NCI-H2029 (cell line): ENCODE data around the gene ZFP1.

Experiments used
- DNase-seq: peaks from one replicate; lab custom pipeline; 2025; lab: John Stamatoyannopoulos, UW

ZFP1 gene

GRCh38 chr16:75148311-75149195 lies at the start of gene ZFP1:
Gene ZFP1, plus strand, starts transcription at chr16:75148524. Its CDS starts 4,428 bp downstream, at chr16:75152952.
- peak; percentile 64 for DNase-seq

GRCh38 chr16:75099075-75099667 lies 49.2 kb upstream of the ZFP1 start:
- DNase-seq = no peak

GRCh38 chr16:75099738-75100602 lies 48.4 kb upstream of the ZFP1 start:
- no peak for DNase-seq

GRCh38 chr16:75100603-75100990 lies 47.7 kb upstream of the ZFP1 start:
- no peak for DNase-seq

GRCh38 chr16:75101635-75102034 lies 46.7 kb upstream of the ZFP1 start:
- no peak for DNase-seq

GRCh38 chr16:75102595-75102994 lies 45.7 kb upstream of the ZFP1 start:
- no peak for DNase-seq

- DNase-seq = no peak
These were observed 44.3 kb upstream of the ZFP1 start for GRCh38 chr16:75103994-75104393.

GRCh38 chr16:75104836-75105235 lies 43.5 kb upstream of the ZFP1 start:
- no peak for DNase-seq

GRCh38 chr16:75105306-75106061 lies 42.8 kb upstream of the ZFP1 start:
- no peak for DNase-seq

GRCh38 chr16:75106351-75107274 lies 41.7 kb upstream of the ZFP1 start:
- no peak for DNase-seq

GRCh38 chr16:75107505-75107904 lies 40.8 kb upstream of the ZFP1 start:
- no peak for DNase-seq

- peak; percentile 63 for DNase-seq
These were observed 39.3 kb upstream of the ZFP1 start for GRCh38 chr16:75108792-75109731.

- DNase-seq = peak; percentile 44
These were observed 38.5 kb upstream of the ZFP1 start for GRCh38 chr16:75109732-75110243.

GRCh38 chr16:75110637-75111513 lies 37.4 kb upstream of the ZFP1 start:
- peak; percentile 45 for DNase-seq

GRCh38 chr16:75111514-75111940 lies 36.8 kb upstream of the ZFP1 start:
- no peak for DNase-seq

GRCh38 chr16:75111961-75112733 lies 36.2 kb upstream of the ZFP1 start:
- DNase-seq = no peak

- DNase-seq = no peak
These were observed 35.4 kb upstream of the ZFP1 start for GRCh38 chr16:75112734-75113491.
